ENCODE results near the gene GALR2.

DNA sequence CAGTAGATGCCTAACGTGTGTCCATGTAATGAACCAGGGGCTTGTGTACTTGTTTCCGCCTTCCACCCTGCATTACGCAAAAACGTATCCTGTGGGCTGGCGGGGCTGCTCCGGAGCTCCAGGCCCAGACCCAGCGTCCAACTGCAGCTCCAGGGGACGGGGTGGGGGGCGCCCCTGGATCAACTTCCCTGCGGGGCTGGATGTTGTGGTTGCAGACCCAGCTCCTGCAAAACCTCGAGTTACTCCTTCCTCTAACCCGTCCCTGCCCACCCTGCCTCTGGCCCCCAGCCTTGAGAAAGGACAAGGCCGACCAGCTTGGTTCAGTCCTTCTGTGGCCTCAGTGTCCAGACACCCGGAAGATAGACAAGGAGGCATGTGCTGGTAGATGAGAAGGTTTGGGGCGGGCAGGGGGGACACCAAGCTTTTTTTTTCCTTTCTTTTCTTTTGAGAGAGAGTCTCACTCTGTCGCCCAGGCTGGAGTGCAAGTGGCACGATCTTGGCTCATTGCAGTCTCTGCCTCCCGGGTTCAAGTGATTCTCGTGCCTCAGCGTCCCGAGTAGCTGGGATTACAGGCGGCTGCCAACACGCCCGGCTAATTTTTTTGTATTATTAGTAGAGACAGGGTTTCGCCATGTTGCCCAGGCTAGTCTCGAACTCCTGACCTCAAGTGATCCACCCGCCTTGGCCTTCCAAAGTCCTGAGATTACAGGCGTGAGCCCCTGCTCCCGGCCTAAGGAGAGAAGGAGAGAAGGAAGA, 29.7 kb downstream of the GALR2 start:
- TF ChIP-seq, protein P1, sequence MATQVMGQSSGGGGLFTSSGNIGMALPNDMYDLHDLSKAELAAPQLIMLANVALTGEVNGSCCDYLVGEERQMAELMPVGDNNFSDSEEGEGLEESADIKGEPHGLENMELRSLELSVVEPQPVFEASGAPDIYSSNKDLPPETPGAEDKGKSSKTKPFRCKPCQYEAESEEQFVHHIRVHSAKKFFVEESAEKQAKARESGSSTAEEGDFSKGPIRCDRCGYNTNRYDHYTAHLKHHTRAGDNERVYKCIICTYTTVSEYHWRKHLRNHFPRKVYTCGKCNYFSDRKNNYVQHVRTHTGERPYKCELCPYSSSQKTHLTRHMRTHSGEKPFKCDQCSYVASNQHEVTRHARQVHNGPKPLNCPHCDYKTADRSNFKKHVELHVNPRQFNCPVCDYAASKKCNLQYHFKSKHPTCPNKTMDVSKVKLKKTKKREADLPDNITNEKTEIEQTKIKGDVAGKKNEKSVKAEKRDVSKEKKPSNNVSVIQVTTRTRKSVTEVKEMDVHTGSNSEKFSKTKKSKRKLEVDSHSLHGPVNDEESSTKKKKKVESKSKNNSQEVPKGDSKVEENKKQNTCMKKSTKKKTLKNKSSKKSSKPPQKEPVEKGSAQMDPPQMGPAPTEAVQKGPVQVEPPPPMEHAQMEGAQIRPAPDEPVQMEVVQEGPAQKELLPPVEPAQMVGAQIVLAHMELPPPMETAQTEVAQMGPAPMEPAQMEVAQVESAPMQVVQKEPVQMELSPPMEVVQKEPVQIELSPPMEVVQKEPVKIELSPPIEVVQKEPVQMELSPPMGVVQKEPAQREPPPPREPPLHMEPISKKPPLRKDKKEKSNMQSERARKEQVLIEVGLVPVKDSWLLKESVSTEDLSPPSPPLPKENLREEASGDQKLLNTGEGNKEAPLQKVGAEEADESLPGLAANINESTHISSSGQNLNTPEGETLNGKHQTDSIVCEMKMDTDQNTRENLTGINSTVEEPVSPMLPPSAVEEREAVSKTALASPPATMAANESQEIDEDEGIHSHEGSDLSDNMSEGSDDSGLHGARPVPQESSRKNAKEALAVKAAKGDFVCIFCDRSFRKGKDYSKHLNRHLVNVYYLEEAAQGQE (IDR thresholded peaks at IDR 0.05; ENCODE audit: low read depth, low read length), result no peak
- TF ChIP-seq BCL11A (IDR thresholded peaks at IDR 0.05; ENCODE audit: low read depth, low read length) (no peak), HDAC6 (IDR thresholded peaks at IDR 0.05; ENCODE audit: unreplicated experiment) (no peak), FOXK2 (IDR thresholded peaks at IDR 0.05) (no peak), ZNF274 (IDR thresholded peaks at IDR 0.05; ENCODE audit: insufficient read depth, insufficient read length) (no peak), CHD2 (IDR thresholded peaks at IDR 0.05; ENCODE audit: borderline replicate concordance, low read depth, low read length) (no peak), POLR2A (IDR thresholded peaks at IDR 0.05; ENCODE audit: low read depth, low read length) (no peak), EP300 (IDR thresholded peaks at IDR 0.05; ENCODE audit: borderline replicate concordance in 1 of 2, control insufficient read depth in 1 of 2, low read depth in 2 of 2, low read length in 2 of 2) (no peak), POLR2AphosphoS5 (IDR thresholded peaks at IDR 0.05; ENCODE audit: low read length) (no peak), BMI1 (IDR thresholded peaks at IDR 0.05; ENCODE audit: borderline replicate concordance) (no peak), DPF2 (IDR thresholded peaks at IDR 0.05) (no peak), EZH2 (IDR thresholded peaks at IDR 0.05; ENCODE audit: borderline replicate concordance, control insufficient read depth, low read depth, low read length) (no peak)
- TF ChIP-seq, protein P2, sequence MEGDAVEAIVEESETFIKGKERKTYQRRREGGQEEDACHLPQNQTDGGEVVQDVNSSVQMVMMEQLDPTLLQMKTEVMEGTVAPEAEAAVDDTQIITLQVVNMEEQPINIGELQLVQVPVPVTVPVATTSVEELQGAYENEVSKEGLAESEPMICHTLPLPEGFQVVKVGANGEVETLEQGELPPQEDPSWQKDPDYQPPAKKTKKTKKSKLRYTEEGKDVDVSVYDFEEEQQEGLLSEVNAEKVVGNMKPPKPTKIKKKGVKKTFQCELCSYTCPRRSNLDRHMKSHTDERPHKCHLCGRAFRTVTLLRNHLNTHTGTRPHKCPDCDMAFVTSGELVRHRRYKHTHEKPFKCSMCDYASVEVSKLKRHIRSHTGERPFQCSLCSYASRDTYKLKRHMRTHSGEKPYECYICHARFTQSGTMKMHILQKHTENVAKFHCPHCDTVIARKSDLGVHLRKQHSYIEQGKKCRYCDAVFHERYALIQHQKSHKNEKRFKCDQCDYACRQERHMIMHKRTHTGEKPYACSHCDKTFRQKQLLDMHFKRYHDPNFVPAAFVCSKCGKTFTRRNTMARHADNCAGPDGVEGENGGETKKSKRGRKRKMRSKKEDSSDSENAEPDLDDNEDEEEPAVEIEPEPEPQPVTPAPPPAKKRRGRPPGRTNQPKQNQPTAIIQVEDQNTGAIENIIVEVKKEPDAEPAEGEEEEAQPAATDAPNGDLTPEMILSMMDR (IDR thresholded peaks at IDR 0.05 in 2 of 3, conservative IDR thresholded peaks at IDR 0.05 in 1 of 3; ENCODE audit: control insufficient read depth in 2 of 3, extremely low read depth in 1 of 3, insufficient read depth in 1 of 3, low read depth in 3 of 3, low read length in 3 of 3), result no peak
- TF ChIP-seq, protein P3, sequence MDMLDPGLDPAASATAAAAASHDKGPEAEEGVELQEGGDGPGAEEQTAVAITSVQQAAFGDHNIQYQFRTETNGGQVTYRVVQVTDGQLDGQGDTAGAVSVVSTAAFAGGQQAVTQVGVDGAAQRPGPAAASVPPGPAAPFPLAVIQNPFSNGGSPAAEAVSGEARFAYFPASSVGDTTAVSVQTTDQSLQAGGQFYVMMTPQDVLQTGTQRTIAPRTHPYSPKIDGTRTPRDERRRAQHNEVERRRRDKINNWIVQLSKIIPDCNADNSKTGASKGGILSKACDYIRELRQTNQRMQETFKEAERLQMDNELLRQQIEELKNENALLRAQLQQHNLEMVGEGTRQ (IDR thresholded peaks at IDR 0.05; ENCODE audit: borderline replicate concordance, low read depth, low read length), result no peak

Measured in GM12878 (cell line).